MG63 (cell line): ENCODE results near the gene MAFG. TPM values are rescaled to one million over a fixed set of nuclear protein-coding genes. Genes with fewer than 3 reads are reported as not detected.

Experiments
- DNase-seq: peaks from one replicate; pipeline ENCODE4 v3.0.0-alpha.2; 2020
- H3K27me3 ChIP-seq: fragments of 250-450 bp; sonication (Bioruptor Pico); 2 replicates; pipeline ENCODE4 v1.5.1; 2020; ENCODE audit warnings: mild to moderate bottlenecking, moderate library complexity
- H3K36me3 ChIP-seq: fragments of 250-450 bp; sonication (Bioruptor Pico); 2 replicates; pipeline ENCODE4 v1.5.1; 2020; ENCODE audit warnings: mild to moderate bottlenecking, moderate library complexity
- H3K4me3 ChIP-seq: fragments of 250-450 bp; sonication (Bioruptor Pico); 2 replicates; pipeline ENCODE4 v1.5.1; 2020; ENCODE audit warnings: mild to moderate bottlenecking, moderate library complexity
- H3K9me3 ChIP-seq: fragments of 250-450 bp; sonication (Bioruptor Pico); 2 replicates; pipeline ENCODE4 v1.5.1; 2020; ENCODE audit warnings: mild to moderate bottlenecking, moderate library complexity
- total RNA-seq: library from RNA; depleted of rRNA; stranded (reverse); fragments of >200 nt; shearing (Covaris generic); gene quantifications from 2 replicates; pipeline ENCODE4 v1.2.3, GENCODE V29; 2014; ENCODE audit warnings: low replicate concordance

The MAFG gene
- total RNA-seq, 1 experiment from 2014 or later: 14.9 TPM

GRCh38 chr17:81909966-81910839 lies 17.3 kb downstream of the MAFG start:
- peaks cover 29% of the 10 kb centered on the region for H3K36me3 ChIP-seq
- no peak for DNase-seq
- no peaks in the 10 kb centered on the region; the same call in 1 of the 2 replicates for H3K9me3 ChIP-seq
- peak overlapping the region; percentile 64 for H3K4me3 ChIP-seq
- no peaks in the 10 kb centered on the region for H3K27me3 ChIP-seq

GRCh38 chr17:81909231-81909630 lies 18.3 kb downstream of the MAFG start:
- no peak for DNase-seq
- Histone ChIP-seq H3K4me3 (no peak overlapping the region), H3K27me3 (no peaks in the 10 kb centered on the region), H3K36me3 (peaks cover 21% of the 10 kb centered on the region), H3K9me3 (no peaks in the 10 kb centered on the region; the same call in 1 of the 2 replicates)

GRCh38 chr17:81908793-81909192 lies 18.7 kb downstream of the MAFG start:
- H3K36me3 ChIP-seq: peaks cover 17% of the 10 kb centered on the region
- no peaks in the 10 kb centered on the region for H3K27me3 ChIP-seq
- no peak overlapping the region for H3K4me3 ChIP-seq
- no peaks in the 10 kb centered on the region; the same call in 1 of the 2 replicates for H3K9me3 ChIP-seq
- no peak for DNase-seq

- DNase-seq: no peak
- no peaks in the 10 kb centered on the region; the same call in 1 of the 2 replicates for H3K9me3 ChIP-seq
- H3K27me3 ChIP-seq: no peaks in the 10 kb centered on the region
- H3K4me3 ChIP-seq: no peak overlapping the region
- peaks cover 9% of the 10 kb centered on the region for H3K36me3 ChIP-seq
Observed at GRCh38 chr17:81907219-81908145, 20.1 kb downstream of the MAFG start.

GRCh38 chr17:81906476-81907218 lies 20.9 kb downstream of the MAFG start:
- peaks cover 1% of the 10 kb centered on the region for H3K36me3 ChIP-seq
- H3K27me3 ChIP-seq: no peaks in the 10 kb centered on the region
- no peaks in the 10 kb centered on the region; the same call in 1 of the 2 replicates for H3K9me3 ChIP-seq
- no peak for DNase-seq
- no peak overlapping the region for H3K4me3 ChIP-seq

- H3K36me3 ChIP-seq: peaks cover 4% of the 10 kb centered on the region
- DNase-seq: no peak
- H3K4me3 ChIP-seq: no peak overlapping the region
- H3K9me3 ChIP-seq: no peaks in the 10 kb centered on the region; the same call in 1 of the 2 replicates
- no peaks in the 10 kb centered on the region for H3K27me3 ChIP-seq
Observed at GRCh38 chr17:81905993-81906392, 21.5 kb downstream of the MAFG start.

GRCh38 chr17:81905424-81905875 lies 22.1 kb downstream of the MAFG start:
- Histone ChIP-seq H3K4me3 (no peak overlapping the region), H3K9me3 (no peaks in the 10 kb centered on the region; the same call in 1 of the 2 replicates), H3K27me3 (no peaks in the 10 kb centered on the region), H3K36me3 (peaks cover 9% of the 10 kb centered on the region)
- no peak for DNase-seq

GRCh38 chr17:81904600-81905423 lies 22.7 kb downstream of the MAFG start:
- no peaks in the 10 kb centered on the region for H3K9me3 ChIP-seq
- no peak overlapping the region for H3K4me3 ChIP-seq
- H3K27me3 ChIP-seq: no peaks in the 10 kb centered on the region
- peaks cover 16% of the 10 kb centered on the region for H3K36me3 ChIP-seq
- no peak for DNase-seq

GRCh38 chr17:81903896-81904599 lies 23.5 kb downstream of the MAFG start:
- Histone ChIP-seq H3K27me3 (no peaks in the 10 kb centered on the region), H3K36me3 (peaks cover 23% of the 10 kb centered on the region), H3K9me3 (no peaks in the 10 kb centered on the region), H3K4me3 (no peak overlapping the region)
- DNase-seq: no peak

GRCh38 chr17:81903415-81903831 lies 24.1 kb downstream of the MAFG start:
- Histone ChIP-seq H3K9me3 (no peaks in the 10 kb centered on the region), H3K27me3 (no peaks in the 10 kb centered on the region), H3K4me3 (no peak overlapping the region), H3K36me3 (peaks cover 26% of the 10 kb centered on the region)
- DNase-seq: no peak

GRCh38 chr17:81902653-81903414 lies 24.7 kb downstream of the MAFG start:
- no peaks in the 10 kb centered on the region for H3K9me3 ChIP-seq
- H3K36me3 ChIP-seq: peaks cover 26% of the 10 kb centered on the region
- no peak overlapping the region for H3K4me3 ChIP-seq
- no peak for DNase-seq
- H3K27me3 ChIP-seq: no peaks in the 10 kb centered on the region

- no peaks in the 10 kb centered on the region for H3K27me3 ChIP-seq
- no peaks in the 10 kb centered on the region for H3K9me3 ChIP-seq
- peaks cover 30% of the 10 kb centered on the region for H3K36me3 ChIP-seq
- no peak within 1 kb of the TSS for H3K4me3 ChIP-seq
- DNase-seq: no peak
Observed at GRCh38 chr17:81902023-81902652, 25.4 kb downstream of the MAFG start, which contains the start of gene NPB. TSS of gene NPB (plus strand) at chr17:81902238. CDS start at chr17:81902278, 40 bp downstream.

GRCh38 chr17:81901167-81902022 lies 26.1 kb downstream of the MAFG start:
- H3K27me3 ChIP-seq: no peaks in the 10 kb centered on the region
- no peak for DNase-seq
- H3K4me3 ChIP-seq: no peak overlapping the region
- H3K36me3 ChIP-seq: peaks cover 35% of the 10 kb centered on the region
- H3K9me3 ChIP-seq: no peaks in the 10 kb centered on the region
